Activated CD4-positive, alpha-beta T cell treated with anti-CD3 and anti-CD28 coated beads, Interleukin-2, amount 10 ng/mL, durations not matched to agents 7 days and 5 days (primary cell): ENCODE data around the gene CDH4. TPM values are rescaled to one million over a fixed set of nuclear protein-coding genes. Genes with fewer than 3 reads are reported as not detected.

Source experiments
- CTCF ChIA-PET: fragments of 350-600 bp; sonication (Branson Sonifier 250); formaldehyde crosslinking; loops from one replicate; lab custom pipeline; 2021; ENCODE audit warnings: antibody characterized with exemption; lab: Charles Lee
- POLR2A ChIA-PET: fragments of 350-600 bp; sonication (Branson Sonifier 250); formaldehyde crosslinking; loops from one replicate; lab custom pipeline; 2021; ENCODE audit warnings: antibody characterized with exemption; lab: Charles Lee
- DNase-seq: peaks from one replicate; pipeline ENCODE4 v3.0.0-alpha.2; 2020
- H3K27ac Mint-ChIP-seq: one replicate; pipeline ENCODE4 v1.8.0; 2021; ENCODE audit warnings: mild to moderate bottlenecking, moderate library complexity, mixed read lengths
- H3K27me3 Mint-ChIP-seq: one replicate; pipeline ENCODE4 v1.8.0; 2021; ENCODE audit warnings: mixed read lengths
- H3K36me3 Mint-ChIP-seq: one replicate; pipeline ENCODE4 v1.8.0; 2021; ENCODE audit warnings: low read depth, mixed read lengths
- H3K4me1 Mint-ChIP-seq: one replicate; pipeline ENCODE4 v1.8.0; 2021; ENCODE audit warnings: mixed read lengths
- H3K4me3 Mint-ChIP-seq: one replicate; pipeline ENCODE4 v1.8.0; 2021; ENCODE audit warnings: mild to moderate bottlenecking, moderate library complexity, mixed read lengths
- H3K9me3 Mint-ChIP-seq: one replicate; pipeline ENCODE4 v1.8.0; 2021; ENCODE audit warnings: mixed read lengths
- total RNA-seq, 2 experiments: library from RNA; stranded (reverse); gene quantifications; one replicate each; pipeline ENCODE4 v1.2.3, GENCODE V29; 2021

CDH4 gene
- total RNA-seq, 2 experiments from 2014 or later: not detected

GRCh38 chr20:61830241-61830930 is 578.3 kb downstream of the CDH4 start:
- CTCF ChIA-PET: no interaction called here

DNA sequence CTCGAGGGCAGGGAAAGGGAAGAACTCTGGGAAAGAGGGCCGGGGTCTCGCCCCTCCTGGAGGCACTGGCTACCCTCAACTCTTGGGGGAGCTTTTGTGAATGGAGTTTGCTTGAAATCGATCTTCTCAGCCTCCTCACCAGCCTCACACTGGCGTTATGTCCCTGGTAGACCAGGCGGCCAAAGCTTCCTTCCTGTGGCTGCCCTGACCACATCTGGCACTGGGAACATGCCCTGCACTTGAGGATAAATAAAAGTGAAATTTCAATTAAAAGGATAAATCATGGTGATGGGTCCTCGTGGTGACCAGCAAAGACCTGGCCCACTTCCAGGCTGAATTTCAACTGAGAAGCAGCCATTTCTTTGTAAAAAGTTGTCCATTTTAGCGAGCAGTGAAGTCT is 578.9 kb downstream of the CDH4 start:
- H3K4me3 Mint-ChIP-seq: no peak overlapping the region
- DNase-seq: no peak
- H3K27me3 Mint-ChIP-seq: no peaks in the 10 kb centered on the region
- H3K36me3 Mint-ChIP-seq: no peaks in the 10 kb centered on the region
- H3K27ac Mint-ChIP-seq: no peak overlapping the region
- ChIA-PET POLR2A (no interaction called here), CTCF (no interaction called here)
- no peaks in the 10 kb centered on the region for H3K4me1 Mint-ChIP-seq
- no peaks in the 10 kb centered on the region for H3K9me3 Mint-ChIP-seq

More at GRCh38 chr20:61830241-61830930, 578.3 kb downstream of the CDH4 start:
- Mint-ChIP-seq H3K36me3 (no peaks in the 10 kb centered on the region), H3K27me3 (no peaks in the 10 kb centered on the region), H3K9me3 (no peaks in the 10 kb centered on the region), H3K27ac (peak overlapping the region; percentile 41), H3K4me3 (no peak overlapping the region), H3K4me1 (no peaks in the 10 kb centered on the region)
- no peak for DNase-seq
- POLR2A ChIA-PET: no interaction called here

- DNase-seq: no peak
- H3K27me3 Mint-ChIP-seq: no peaks in the 10 kb centered on the region
These were observed 580.1 kb downstream of the CDH4 start for GRCh38 chr20:61832181-61832580.

DNA sequence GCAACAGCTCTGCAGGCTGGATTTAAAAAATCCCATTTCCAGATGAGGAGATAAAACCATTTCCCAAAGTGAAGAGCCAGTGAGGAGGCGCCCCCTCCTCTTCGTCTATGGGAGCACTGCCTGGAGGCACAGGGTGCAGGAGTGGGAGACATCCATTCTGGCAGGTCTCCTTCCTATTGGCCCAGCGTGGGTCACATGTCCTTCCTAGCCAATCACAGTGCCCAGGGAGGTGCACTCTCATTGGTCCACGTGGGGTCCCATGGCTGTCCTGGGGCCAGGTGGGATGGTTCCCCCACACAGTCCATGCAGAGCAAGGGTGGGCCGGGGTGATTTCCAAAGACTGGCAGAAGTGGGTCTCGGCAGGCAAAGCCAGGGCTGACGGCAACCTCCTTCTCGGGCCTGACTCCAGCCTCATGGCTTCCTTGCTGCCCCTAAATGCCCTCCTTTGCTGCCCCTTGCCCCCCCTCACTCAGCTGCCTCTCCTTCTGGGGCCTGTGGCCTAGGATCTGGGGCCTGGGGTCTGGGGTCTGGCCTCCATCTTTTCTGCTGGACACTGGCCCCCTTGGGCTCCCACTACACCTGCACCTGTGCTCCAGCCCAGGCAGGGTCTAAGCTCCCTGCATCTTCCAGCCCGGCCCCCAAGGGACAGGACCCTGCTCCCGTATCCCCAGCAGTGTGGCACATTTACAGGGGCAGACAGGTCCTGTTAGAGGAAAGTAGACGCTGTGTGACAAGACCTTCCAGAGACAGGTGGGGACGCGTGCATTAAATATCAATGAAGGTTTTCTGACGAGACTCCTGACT is 581.9 kb downstream of the CDH4 start:
- no peak overlapping the region for H3K4me3 Mint-ChIP-seq
- no peaks in the 10 kb centered on the region for H3K9me3 Mint-ChIP-seq
- H3K4me1 Mint-ChIP-seq: no peaks in the 10 kb centered on the region
- H3K27me3 Mint-ChIP-seq: no peaks in the 10 kb centered on the region
- POLR2A ChIA-PET: no interaction called here
- H3K36me3 Mint-ChIP-seq: no peaks in the 10 kb centered on the region
- CTCF ChIA-PET: no interaction called here
- H3K27ac Mint-ChIP-seq: no peak overlapping the region
- no peak for DNase-seq

More at GRCh38 chr20:61832181-61832580, 580.1 kb downstream of the CDH4 start:
- Mint-ChIP-seq H3K4me3 (no peak overlapping the region), H3K4me1 (no peaks in the 10 kb centered on the region), H3K36me3 (no peaks in the 10 kb centered on the region), H3K27ac (no peak overlapping the region), H3K9me3 (no peaks in the 10 kb centered on the region)
- ChIA-PET CTCF (no interaction called here), POLR2A (no interaction called here)

- H3K9me3 Mint-ChIP-seq: no peaks in the 10 kb centered on the region
- H3K4me3 Mint-ChIP-seq: no peak overlapping the region
- CTCF ChIA-PET: no interaction called here
- no peak for DNase-seq
- POLR2A ChIA-PET: no interaction called here
- no peaks in the 10 kb centered on the region for H3K27me3 Mint-ChIP-seq
- no peak overlapping the region for H3K27ac Mint-ChIP-seq
- H3K36me3 Mint-ChIP-seq: no peaks in the 10 kb centered on the region
- H3K4me1 Mint-ChIP-seq: no peaks in the 10 kb centered on the region
These were observed 583.2 kb downstream of the CDH4 start for GRCh38 chr20:61835301-61835700.

GRCh38 chr20:61835791-61836350 is 583.8 kb downstream of the CDH4 start:
- H3K9me3 Mint-ChIP-seq: no peaks in the 10 kb centered on the region
- H3K36me3 Mint-ChIP-seq: no peaks in the 10 kb centered on the region
- no peak overlapping the region for H3K4me3 Mint-ChIP-seq
- ChIA-PET CTCF (no interaction called here), POLR2A (no interaction called here)
- DNase-seq: no peak
- H3K27me3 Mint-ChIP-seq: no peaks in the 10 kb centered on the region
- no peaks in the 10 kb centered on the region for H3K4me1 Mint-ChIP-seq
- H3K27ac Mint-ChIP-seq: no peak overlapping the region

DNA sequence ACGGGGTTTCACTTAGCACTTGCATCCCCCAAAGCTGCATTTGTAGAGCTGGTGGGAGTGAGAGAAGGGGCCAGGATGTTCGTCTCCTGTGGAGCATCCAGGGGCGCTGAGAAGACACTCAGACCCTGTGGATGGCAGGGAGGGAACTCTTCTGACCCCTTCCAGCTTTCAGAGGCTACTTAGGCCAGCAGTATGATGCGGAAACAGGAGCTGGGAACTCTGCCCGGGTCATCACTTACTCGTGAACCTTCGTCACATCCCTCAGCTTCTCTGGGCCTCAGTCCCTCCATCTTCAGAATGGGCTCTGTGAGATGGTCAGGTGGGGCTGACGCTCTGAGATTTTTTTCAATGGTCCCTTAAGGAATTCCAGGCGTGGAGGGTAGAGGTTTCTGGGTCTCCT is 585.1 kb downstream of the CDH4 start:
- CTCF ChIA-PET: no interaction called here
- Mint-ChIP-seq H3K4me1 (no peaks in the 10 kb centered on the region), H3K9me3 (no peaks in the 10 kb centered on the region), H3K36me3 (no peaks in the 10 kb centered on the region), H3K27ac (no peak overlapping the region), H3K4me3 (no peak overlapping the region), H3K27me3 (no peaks in the 10 kb centered on the region)
- POLR2A ChIA-PET: no interaction called here
- no peak for DNase-seq

- POLR2A ChIA-PET: no interaction called here
- H3K27ac Mint-ChIP-seq: no peak overlapping the region
- no peaks in the 10 kb centered on the region for H3K9me3 Mint-ChIP-seq
These were observed 587.3 kb downstream of the CDH4 start for GRCh38 chr20:61839223-61839911.

GRCh38 chr20:61839912-61840778 is 588.1 kb downstream of the CDH4 start:
- H3K9me3 Mint-ChIP-seq: no peaks in the 10 kb centered on the region
- ChIA-PET CTCF (no interaction called here), POLR2A (no interaction called here)
- no peaks in the 10 kb centered on the region for H3K36me3 Mint-ChIP-seq
- no peaks in the 10 kb centered on the region for H3K4me1 Mint-ChIP-seq
- H3K4me3 Mint-ChIP-seq: no peak overlapping the region
- no peak overlapping the region for H3K27ac Mint-ChIP-seq
- no peak for DNase-seq
- no peaks in the 10 kb centered on the region for H3K27me3 Mint-ChIP-seq

More at GRCh38 chr20:61839223-61839911, 587.3 kb downstream of the CDH4 start:
- Mint-ChIP-seq H3K4me1 (no peaks in the 10 kb centered on the region), H3K27me3 (no peaks in the 10 kb centered on the region), H3K36me3 (no peaks in the 10 kb centered on the region), H3K4me3 (no peak overlapping the region)
- DNase-seq: no peak
- CTCF ChIA-PET: no interaction called here

DNA sequence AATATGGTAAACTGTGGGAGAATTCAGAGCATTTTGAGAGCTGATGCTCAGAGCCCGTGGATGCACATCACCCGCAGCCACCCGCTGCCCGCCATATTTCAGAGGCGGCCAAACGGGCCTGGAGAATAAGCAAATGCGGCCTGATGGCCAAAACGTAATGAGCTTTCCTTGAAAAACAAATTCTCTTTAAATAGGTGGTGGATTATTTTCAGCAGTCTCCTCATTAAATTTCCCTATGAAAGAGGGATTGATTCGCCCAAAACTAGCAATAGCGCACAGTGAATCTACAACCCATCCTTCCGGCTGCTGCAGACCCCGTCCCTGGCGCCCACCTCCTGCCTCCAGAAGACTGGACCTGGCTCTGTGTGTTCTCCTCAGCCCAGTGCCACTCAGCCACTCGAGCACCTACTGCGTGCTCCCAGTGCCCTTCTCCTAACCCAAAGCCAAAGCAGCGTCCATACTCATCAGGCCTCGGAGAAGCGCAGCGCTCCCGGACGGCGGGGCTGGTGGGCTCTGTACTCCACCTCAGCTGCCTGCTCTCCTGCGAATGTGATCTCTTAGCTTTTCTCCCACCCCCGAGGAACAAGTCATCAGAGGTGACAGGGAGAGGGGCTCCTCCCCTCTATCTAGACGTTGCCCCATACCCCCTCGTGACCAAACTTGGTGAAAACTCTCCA is 588.9 kb downstream of the CDH4 start:
- POLR2A ChIA-PET: no interaction called here
- Mint-ChIP-seq H3K9me3 (no peaks in the 10 kb centered on the region), H3K27me3 (no peaks in the 10 kb centered on the region), H3K36me3 (no peaks in the 10 kb centered on the region), H3K27ac (no peak overlapping the region), H3K4me3 (no peak overlapping the region), H3K4me1 (no peaks in the 10 kb centered on the region)
- DNase-seq: no peak
- CTCF ChIA-PET: no interaction called here

DNA sequence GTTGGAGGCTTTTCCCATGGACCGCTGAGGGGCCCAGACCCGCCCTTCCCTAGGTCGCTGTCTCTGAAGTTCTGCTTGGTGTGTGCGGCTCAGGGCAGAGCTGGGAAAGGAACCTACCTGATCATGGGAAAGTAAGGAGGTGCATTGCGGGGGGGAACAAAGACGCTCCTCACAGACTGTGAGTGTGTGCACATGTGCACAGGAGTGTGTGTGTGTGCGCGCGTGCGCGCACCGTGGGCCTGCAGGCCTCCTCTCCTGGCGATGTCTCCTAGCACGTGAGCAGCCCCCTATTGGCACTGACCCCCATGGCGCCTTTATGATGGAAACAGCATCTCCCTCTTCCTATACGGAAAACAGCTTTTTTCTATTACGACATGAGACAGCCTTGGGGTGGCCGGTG is 589.5 kb downstream of the CDH4 start:
- no peaks in the 10 kb centered on the region for H3K36me3 Mint-ChIP-seq
- no peak overlapping the region for H3K4me3 Mint-ChIP-seq
- DNase-seq: no peak
- H3K9me3 Mint-ChIP-seq: no peaks in the 10 kb centered on the region
- CTCF ChIA-PET: no interaction called here
- H3K27ac Mint-ChIP-seq: no peak overlapping the region
- H3K4me1 Mint-ChIP-seq: no peaks in the 10 kb centered on the region
- no peaks in the 10 kb centered on the region for H3K27me3 Mint-ChIP-seq
- POLR2A ChIA-PET: no interaction called here

DNA sequence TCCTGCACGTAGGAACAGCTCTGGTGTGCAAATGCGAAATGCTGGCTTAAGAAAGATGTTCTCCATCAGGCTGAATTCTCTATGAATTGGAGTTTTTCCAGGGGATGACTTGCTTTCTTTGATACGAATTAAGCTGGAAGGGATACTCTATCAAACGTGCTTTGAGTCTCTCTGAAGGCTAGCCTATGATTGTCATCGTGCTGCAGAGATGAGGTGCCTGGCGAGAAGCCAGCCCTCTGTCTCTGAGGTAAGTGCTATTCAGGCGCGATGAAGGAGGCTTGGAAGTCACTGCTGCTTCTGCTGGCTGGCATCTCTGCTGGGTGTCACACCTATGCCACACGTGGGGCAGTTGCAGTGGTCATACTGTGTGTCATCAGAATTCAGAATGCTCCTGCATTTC is 589.9 kb downstream of the CDH4 start:
- no peaks in the 10 kb centered on the region for H3K4me1 Mint-ChIP-seq
- ChIA-PET POLR2A (no interaction called here), CTCF (no interaction called here)
- DNase-seq: no peak
- H3K9me3 Mint-ChIP-seq: no peaks in the 10 kb centered on the region
- no peaks in the 10 kb centered on the region for H3K36me3 Mint-ChIP-seq
- H3K27ac Mint-ChIP-seq: no peak overlapping the region
- no peaks in the 10 kb centered on the region for H3K27me3 Mint-ChIP-seq
- no peak overlapping the region for H3K4me3 Mint-ChIP-seq
